IMR-90 (cell line): Measurements from ENCODE around the gene IL12RB1. TPM values are rescaled to one million over a fixed set of nuclear protein-coding genes. Genes with fewer than 3 reads are reported as not detected.
A peak's percentile ranks its signal among the peaks of the same experiment; 100 is the strongest.

Source experiments
- ATAC-seq: fragments of 200-7000 bp; cut with Tn5 transposase; 2 replicates; pipeline ENCODE4 v1.9.1; 2020; ENCODE audit warnings: low read depth, mild to moderate bottlenecking, moderate library complexity
- BruUV-seq: library from RNA; stranded (reverse); fragments of 400-500 nt; replicated peaks from 2 replicates; lab custom pipeline; 2021; lab: Mats Ljungman, UMichigan
- CTCF ChIA-PET: fragments of 300-600 bp; formaldehyde crosslinking; extraction: SDS; loops from one replicate; lab custom pipeline; 2021; ENCODE audit warnings: antibody characterized with exemption; lab: Yijun Ruan, JAX
- POLR2A ChIA-PET: fragments of 300-600 bp; sonication (Branson Sonifier 250); formaldehyde crosslinking; loops from one replicate; lab custom pipeline; 2022; ENCODE audit warnings: antibody characterized with exemption; ENCODE audit not compliant: unreplicated experiment; lab: Charles Lee
- DNase-seq: peaks from one replicate; pipeline ENCODE4 v3.0.0; 2013
- H2AFZ ChIP-seq: replicated peaks from 2 replicates; pipeline ENCODE3; 2013; ENCODE audit warnings: low read length, mild to moderate bottlenecking; ENCODE audit not compliant: poor library complexity
- H2AK5ac ChIP-seq: 2 replicates; pipeline ENCODE4 v1.6.1; 2013; ENCODE audit warnings: low read depth, low read length, inconsistent platforms
- H2AK9ac ChIP-seq: replicated peaks from 2 replicates; pipeline ENCODE3; 2013; ENCODE audit warnings: mild to moderate bottlenecking, low read depth, low read length, moderate library complexity; ENCODE audit not compliant: poor library complexity
- H2BK120ac ChIP-seq: 2 replicates; pipeline ENCODE4 v1.6.1; 2013; ENCODE audit warnings: low read depth, low read length, inconsistent platforms
- H2BK15ac ChIP-seq: 3 replicates; pipeline ENCODE4 v1.6.1; 2013; ENCODE audit warnings: low read depth, low read length, inconsistent platforms
- H2BK20ac ChIP-seq: 2 replicates; pipeline ENCODE4 v1.6.1; 2013; ENCODE audit warnings: low read depth, mild to moderate bottlenecking, inconsistent platforms, low read length, moderate library complexity
- H2BK5ac ChIP-seq: 2 replicates; pipeline ENCODE4 v1.6.1; 2013; ENCODE audit warnings: mild to moderate bottlenecking, low read depth, low read length, inconsistent platforms; ENCODE audit not compliant: poor library complexity, severe bottlenecking
- H3K14ac ChIP-seq: replicated peaks from 2 replicates; pipeline ENCODE4 v1.6.1; 2013; ENCODE audit warnings: low read depth, low read length, inconsistent platforms
- H3K18ac ChIP-seq: 2 replicates; pipeline ENCODE4 v1.6.1; 2013; ENCODE audit warnings: low read depth, low read length, control low read depth
- H3K23ac ChIP-seq: 2 replicates; pipeline ENCODE4 v1.6.1; 2013; ENCODE audit warnings: low read depth, low read length, inconsistent platforms
- H3K27ac ChIP-seq: 2 replicates; pipeline ENCODE4 v1.5.1; 2013; ENCODE audit warnings: mild to moderate bottlenecking, control low read depth, low read length; ENCODE audit not compliant: insufficient read depth
- H3K27me3 ChIP-seq: 2 replicates; pipeline ENCODE4 v1.6.1; 2013; ENCODE audit warnings: low read length; ENCODE audit not compliant: control insufficient read depth, insufficient read depth
- H3K36me3 ChIP-seq: 2 replicates; pipeline ENCODE4 v1.6.1; 2013; ENCODE audit warnings: low read length, mixed read lengths; ENCODE audit not compliant: control insufficient read depth, insufficient read depth
- H3K4ac ChIP-seq: 2 replicates; pipeline ENCODE4 v1.6.1; 2013; ENCODE audit warnings: low read depth, low read length, inconsistent platforms
- H3K4me1 ChIP-seq: 2 replicates; pipeline ENCODE4 v1.6.1; 2013; ENCODE audit warnings: low read length, mixed read lengths; ENCODE audit not compliant: control insufficient read depth, insufficient read depth
- H3K4me2 ChIP-seq: 2 replicates; pipeline ENCODE4 v1.6.1; 2013; ENCODE audit warnings: low read depth, mild to moderate bottlenecking, control low read depth, low read length, moderate library complexity
- H3K4me3 ChIP-seq: 2 replicates; pipeline ENCODE4 v1.5.1; 2013; ENCODE audit warnings: low read depth, mild to moderate bottlenecking, control low read depth, low read length, moderate library complexity; ENCODE audit not compliant: insufficient read depth
- H3K56ac ChIP-seq: 2 replicates; pipeline ENCODE4 v1.6.1; 2013; ENCODE audit warnings: low read length, inconsistent platforms; ENCODE audit not compliant: insufficient read depth; ENCODE audit errors: extremely low read depth
- H3K79me1 ChIP-seq, 2 experiments: 2 replicates each; pipeline ENCODE4 v1.6.1; 2013; ENCODE audit warnings: low read length in 2 of 2, inconsistent platforms in 1 of 2, low read depth in 1 of 2
- H3K9ac ChIP-seq: 2 replicates; pipeline ENCODE4 v1.6.1; 2013; ENCODE audit warnings: low read depth, low read length, control low read depth
- H3K9me1 ChIP-seq: 2 replicates; pipeline ENCODE4 v1.6.1; 2013; ENCODE audit warnings: low read length, inconsistent platforms; ENCODE audit not compliant: insufficient read depth
- H3K9me3 ChIP-seq: 2 replicates; pipeline ENCODE4 v1.6.1; 2013; ENCODE audit warnings: low read length; ENCODE audit not compliant: control insufficient read depth, insufficient read depth
- H4K20me1 ChIP-seq: 2 replicates; pipeline ENCODE4 v1.6.1; 2013; ENCODE audit warnings: low read length, inconsistent platforms; ENCODE audit not compliant: insufficient read depth
- H4K5ac ChIP-seq: 2 replicates; pipeline ENCODE4 v1.6.1; 2013; ENCODE audit warnings: mild to moderate bottlenecking, low read depth, low read length, control low read depth
- H4K8ac ChIP-seq, 2 experiments: 2 replicates each; pipeline ENCODE4 v1.6.1; 2013; ENCODE audit warnings: low read depth in 2 of 2, low read length in 2 of 2, control low read depth in 1 of 2, inconsistent platforms in 1 of 2
- H4K91ac ChIP-seq: 2 replicates; pipeline ENCODE4 v1.6.1; 2013; ENCODE audit warnings: low read depth, low read length, inconsistent platforms; ENCODE audit not compliant: insufficient read depth
- BHLHE40 ChIP-seq: fragments of 150-350 bp; IDR thresholded peaks from 2 replicates; pipeline ENCODE4 v1.6.1; 2016; ENCODE audit warnings: mild to moderate bottlenecking, low read depth, low read length
- CTCF ChIP-seq: conservative IDR thresholded peaks from 2 replicates; pipeline ENCODE4 v1.5.1; 2012; ENCODE audit warnings: mild to moderate bottlenecking, low read depth, low read length, improper control_type of control experiment
- FOS ChIP-seq: fragments of 150-350 bp; IDR thresholded peaks from 2 replicates; pipeline ENCODE4 v1.6.1; 2016; ENCODE audit warnings: low read depth, low read length
- MAZ ChIP-seq: IDR thresholded peaks from 2 replicates; pipeline ENCODE4 v1.6.1; 2012; ENCODE audit warnings: low read depth, mild to moderate bottlenecking, low read length, improper control_type of control experiment, moderate library complexity, borderline replicate concordance
- NFE2L2 ChIP-seq: fragments of 150-350 bp; IDR thresholded peaks from 2 replicates; pipeline ENCODE4 v1.6.1; 2016; ENCODE audit warnings: low read depth, mild to moderate bottlenecking, low read length
- POLR2A ChIP-seq: IDR thresholded peaks from 2 replicates; pipeline ENCODE4 v1.6.1; 2012; ENCODE audit warnings: mild to moderate bottlenecking, low read depth, low read length
- RAD21 ChIP-seq: IDR thresholded peaks from 2 replicates; pipeline ENCODE4 v1.6.1; 2012; ENCODE audit warnings: low read length, improper control_type of control experiment
- RCOR1 ChIP-seq: IDR thresholded peaks from 2 replicates; pipeline ENCODE4 v1.6.1; 2012; ENCODE audit warnings: mild to moderate bottlenecking, low read length, improper control_type of control experiment; ENCODE audit not compliant: insufficient replicate concordance
- RFX5 ChIP-seq: IDR thresholded peaks from 2 replicates; pipeline ENCODE4 v1.8.0; 2012; ENCODE audit warnings: low read depth, mild to moderate bottlenecking, low read length, moderate library complexity
- SMC3 ChIP-seq: fragments of 150-350 bp; IDR thresholded peaks from 2 replicates; pipeline ENCODE4 v1.6.1; 2016; ENCODE audit warnings: low read depth, mild to moderate bottlenecking, antibody characterized with exemption, low read length, moderate library complexity
- USF2 ChIP-seq: fragments of 150-350 bp; IDR thresholded peaks from 2 replicates; pipeline ENCODE4 v1.6.1; 2017; ENCODE audit warnings: mild to moderate bottlenecking, antibody characterized with exemption, low read length, low read depth
- WGBS, 2 experiments: methylation state at CpG; one replicate each; pipeline versions ENCODE4 v1.1.5 to v1.1.7; 2013; ENCODE audit warnings: missing lambda C conversion rate in 2 of 2; ENCODE audit not compliant: insufficient read length in 1 of 2; ENCODE audit errors: extremely low coverage in 2 of 2; 5-methylcytosine and 5-hydroxymethylcytosine counted together
- dilution Hi-C: fragments of 300-500 bp; cut with HindIII; formaldehyde crosslinking; loops from one replicate; pipeline ENCODE4 v1.14.3; 2018; ENCODE audit warnings: low sequenced_read_pairs; ENCODE audit not compliant: unreplicated experiment
- in situ Hi-C: fragments of 300-500 bp; cut with MboI; formaldehyde crosslinking; loops from 3 replicates; pipeline ENCODE4 v1.14.3; 2019; ENCODE audit warnings: low sequenced_read_pairs, inconsistent platforms, mixed read lengths
- intact Hi-C: fragments of 100-400 bp; cut with micrococcal nuclease; formaldehyde crosslinking; loops from 2 replicates; pipeline ENCODE4 v1.10.0; 2022
- polyA plus RNA-seq, 3 experiments: library from polyadenylated mRNA; depleted of rRNA; stranded (reverse); fragments of >200 nt; gene quantifications; 2 replicates each; pipeline ENCODE4 v1.2.3, GENCODE V29; 2012; ENCODE audit warnings: low replicate concordance in 1 of 3
- total RNA-seq: library from RNA; depleted of rRNA; stranded (reverse); fragments of >200 nt; gene quantifications from 2 replicates; pipeline ENCODE4 v1.2.3, GENCODE V29; 2012
- TF ChIP-seq, protein P1 (sequence below): fragments of 150-350 bp; IDR thresholded peaks from 2 replicates; pipeline ENCODE4 v1.6.1; 2016; ENCODE audit warnings: low read depth, mild to moderate bottlenecking, low read length, moderate library complexity, borderline replicate concordance

The IL12RB1 gene
- total and polyA plus RNA-seq, 2 of the 4 experiments (the other 2 are of a cell fraction): not detected

DNA sequence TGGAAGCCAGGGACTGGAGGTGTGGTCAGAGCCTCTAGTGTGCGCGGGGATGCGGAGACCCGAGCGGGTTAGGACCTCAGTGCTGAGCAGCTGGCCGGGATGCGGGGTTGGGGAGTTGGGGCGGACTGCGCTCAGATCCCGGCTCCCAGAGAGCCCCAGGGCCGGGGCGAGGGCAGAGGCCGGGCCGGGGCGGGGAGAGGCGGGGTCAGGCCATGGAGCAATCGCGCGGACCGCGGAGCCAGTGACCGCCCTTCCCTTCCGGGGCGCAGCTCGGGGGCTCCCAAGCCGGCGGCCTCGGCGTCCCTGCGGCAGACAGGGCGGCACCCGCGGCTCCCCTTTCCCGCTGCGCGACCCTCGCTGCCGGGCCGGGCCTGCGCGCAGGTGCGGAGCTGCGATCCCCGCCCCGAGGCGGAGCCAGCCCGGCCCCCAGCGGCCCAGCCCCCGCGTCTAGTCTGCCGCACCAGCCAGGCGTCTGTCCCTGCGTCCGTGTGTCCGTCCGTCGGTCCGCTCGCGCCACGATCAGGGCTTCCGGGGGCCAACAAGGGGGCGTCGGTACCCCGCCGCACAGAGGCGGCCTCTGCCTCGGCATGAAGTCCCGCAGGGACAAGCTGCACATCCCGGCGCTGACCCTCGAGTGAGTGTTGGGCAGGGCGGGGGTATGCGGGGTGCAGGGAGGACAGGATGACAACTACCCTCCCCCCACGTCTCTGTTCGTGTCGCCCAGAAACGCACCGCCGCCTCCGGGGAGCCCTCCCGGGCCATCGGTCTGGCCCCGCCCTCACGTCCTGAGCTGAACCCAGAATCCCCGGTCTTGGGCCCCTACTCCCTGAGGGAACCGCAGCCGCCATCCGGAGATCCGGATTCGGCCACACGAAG, 23.2 kb upstream of the IL12RB1 start:
- WGBS, 2 experiments: 0% methylated on average over 41 of the region's 92 CpGs; no CpG with 5 or more reads in 1 of the 2 experiments
- Histone ChIP-seq H3K14ac (peak overlapping the region; percentile 82), H3K56ac (no peak overlapping the region), H3K27me3 (no peaks in the 10 kb centered on the region), H3K4me2 (peak overlapping the region; percentile 90), H3K4ac (peak overlapping the region; percentile 50), H3K4me3 (peak overlapping the region; percentile 94), H4K91ac (peak overlapping the region; percentile 37; the same call in 1 of the 2 replicates), H3K9ac (peak overlapping the region; percentile 78), H3K23ac (0 out of 2 replicates have a peak overlapping the region, but pooled peaks have one; percentile 73), H2BK20ac (no peak overlapping the region), H2BK15ac (no peak overlapping the region), H2BK120ac (no peak overlapping the region), H3K79me1 (no peaks in the 10 kb centered on the region; a peak in 1 of 4 replicates), H3K9me3 (no peaks in the 10 kb centered on the region), H2AFZ (peak overlapping the region; percentile 97), H3K9me1 (no peaks in the 10 kb centered on the region), H4K5ac (peak overlapping the region; percentile 92), H3K4me1 (peaks cover 10% of the 10 kb centered on the region), H4K8ac (peak overlapping the region; percentile 79 to 83), H2BK5ac (peak overlapping the region; percentile 26), H2AK9ac (peak overlapping the region; percentile 84), H2AK5ac (peak overlapping the region; percentile 35; the same call in 1 of the 2 replicates), H3K18ac (peak overlapping the region; percentile 39), H3K36me3 (0 out of 2 replicates have a peak, but pooled peaks cover 3% of the 10 kb centered on the region), H3K27ac (peak overlapping the region; percentile 13; the same call in 1 of the 2 replicates), H4K20me1 (peaks cover 4% of the 10 kb centered on the region; the same call in 1 of the 2 replicates)
- peak; percentile 84 for ATAC-seq
- dilution Hi-C loops: no loop called here
- ChIA-PET POLR2A (interaction anchor here (1.4 kb wide), 1 partner anchor 172 kb away, joined by 3 read pairs; the partner anchor contains the start of gene JUND), CTCF (interaction anchor here (0.6 kb wide), 1 partner anchor 1174 kb away, joined by 3 read pairs; no protein-coding TSS in a partner anchor)
- TSS peak; percentile 45 for BruUV-seq
- intact Hi-C loops: loop anchor here (5.0 kb wide), 1 partner anchor 42 kb away; the partner anchor contains the start of gene PIK3R2
- DNase-seq: no peak
- in situ Hi-C loops: loop anchor here (5.0 to 10.0 kb wide), 2 partner anchors 142 to 305 kb away; partner anchors contain the start of gene SSBP4
- TF ChIP-seq BHLHE40 (no peak), MAZ (no peak), RFX5 (no peak), CTCF (no peak), FOS (no peak), NFE2L2 (no peak), RCOR1 (no peak), RAD21 (no peak), USF2 (no peak), SMC3 (no peak), POLR2A (no peak)
- TF ChIP-seq, protein P1, sequence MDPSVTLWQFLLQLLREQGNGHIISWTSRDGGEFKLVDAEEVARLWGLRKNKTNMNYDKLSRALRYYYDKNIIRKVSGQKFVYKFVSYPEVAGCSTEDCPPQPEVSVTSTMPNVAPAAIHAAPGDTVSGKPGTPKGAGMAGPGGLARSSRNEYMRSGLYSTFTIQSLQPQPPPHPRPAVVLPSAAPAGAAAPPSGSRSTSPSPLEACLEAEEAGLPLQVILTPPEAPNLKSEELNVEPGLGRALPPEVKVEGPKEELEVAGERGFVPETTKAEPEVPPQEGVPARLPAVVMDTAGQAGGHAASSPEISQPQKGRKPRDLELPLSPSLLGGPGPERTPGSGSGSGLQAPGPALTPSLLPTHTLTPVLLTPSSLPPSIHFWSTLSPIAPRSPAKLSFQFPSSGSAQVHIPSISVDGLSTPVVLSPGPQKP: no peak
